Measurements from ENCODE around the gene SCRN1.

GRCh38 chr7:30020535-30020934, 30.9 kb upstream of the SCRN1 start:
- TF ChIP-seq, protein P1, sequence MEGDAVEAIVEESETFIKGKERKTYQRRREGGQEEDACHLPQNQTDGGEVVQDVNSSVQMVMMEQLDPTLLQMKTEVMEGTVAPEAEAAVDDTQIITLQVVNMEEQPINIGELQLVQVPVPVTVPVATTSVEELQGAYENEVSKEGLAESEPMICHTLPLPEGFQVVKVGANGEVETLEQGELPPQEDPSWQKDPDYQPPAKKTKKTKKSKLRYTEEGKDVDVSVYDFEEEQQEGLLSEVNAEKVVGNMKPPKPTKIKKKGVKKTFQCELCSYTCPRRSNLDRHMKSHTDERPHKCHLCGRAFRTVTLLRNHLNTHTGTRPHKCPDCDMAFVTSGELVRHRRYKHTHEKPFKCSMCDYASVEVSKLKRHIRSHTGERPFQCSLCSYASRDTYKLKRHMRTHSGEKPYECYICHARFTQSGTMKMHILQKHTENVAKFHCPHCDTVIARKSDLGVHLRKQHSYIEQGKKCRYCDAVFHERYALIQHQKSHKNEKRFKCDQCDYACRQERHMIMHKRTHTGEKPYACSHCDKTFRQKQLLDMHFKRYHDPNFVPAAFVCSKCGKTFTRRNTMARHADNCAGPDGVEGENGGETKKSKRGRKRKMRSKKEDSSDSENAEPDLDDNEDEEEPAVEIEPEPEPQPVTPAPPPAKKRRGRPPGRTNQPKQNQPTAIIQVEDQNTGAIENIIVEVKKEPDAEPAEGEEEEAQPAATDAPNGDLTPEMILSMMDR (IDR thresholded peaks at IDR 0.05; ENCODE audit: insufficient read depth, low read length) = no peak
- TF ChIP-seq SPI1 (IDR thresholded peaks at IDR 0.05; ENCODE audit: borderline replicate concordance, low read depth) = no peak
- TF ChIP-seq GABPA (IDR thresholded peaks at IDR 0.05; ENCODE audit: low read depth) = no peak
- TF ChIP-seq POLR2AphosphoS5 (IDR thresholded peaks at IDR 0.05; ENCODE audit: low read depth) = no peak
- TF ChIP-seq REST (IDR thresholded peaks at IDR 0.05; ENCODE audit: insufficient replicate concordance, low read depth) = no peak
